HEK293 (cell line): Measurements from ENCODE around the gene GPX1.
"Not testable (repeated sequence)": the region's sequence is repeated elsewhere in the genome, so short reads cannot be mapped to it uniquely, and the experiment has no call there.

Experiments used
- CTCF ChIA-PET: fragments of 350-600 bp; formaldehyde crosslinking; extraction: SDS; loops from one replicate; lab custom pipeline; 2021; ENCODE audit warnings: antibody characterized with exemption; lab: Yijun Ruan, JAX
- POLR2A ChIA-PET: fragments of 300-600 bp; formaldehyde crosslinking; extraction: SDS; loops from one replicate; lab custom pipeline; 2020; ENCODE audit warnings: antibody characterized with exemption, inconsistent platforms; lab: Yijun Ruan, JAX
- H3K27ac ChIP-seq: fragments of 200-500 bp; sonication (Bioruptor generic); 2 replicates; pipeline ENCODE4 v1.5.1; 2014; ENCODE audit warnings: low read depth, low read length, control low read depth, inconsistent platforms; ENCODE audit errors: extremely low read depth
- H3K36me3 ChIP-seq, 2 experiments: fragments of 200-500 bp in 1 of 2; sonication (Bioruptor generic) in 1 of 2; 1 replicate in 1 of 2; 2 replicates in 1 of 2; pipeline ENCODE4 v1.5.1; 2014 to 2017; ENCODE audit warnings: inconsistent platforms in 2 of 2, low read length in 2 of 2; ENCODE audit not compliant: control insufficient read depth in 2 of 2, insufficient read depth in 1 of 2
- H3K4me1 ChIP-seq: fragments of 200-500 bp; sonication (Bioruptor generic); 2 replicates; pipeline ENCODE4 v1.5.1; 2014; ENCODE audit warnings: mild to moderate bottlenecking, low read length, inconsistent platforms; ENCODE audit not compliant: control insufficient read depth, insufficient read depth
- H3K4me3 ChIP-seq: 2 replicates; pipeline ENCODE4 v1.5.1; 2011; ENCODE audit warnings: low read depth, mild to moderate bottlenecking, control low read depth, low read length, moderate library complexity
- H3K9me3 ChIP-seq: fragments of 200-500 bp; sonication (Bioruptor generic); 2 replicates; pipeline ENCODE4 v1.5.1; 2014; ENCODE audit warnings: low read depth, low read length, inconsistent platforms; ENCODE audit not compliant: control insufficient read depth, insufficient read depth
- EGR2 ChIP-seq: fragments of 450-650 bp; formaldehyde crosslinking; IDR thresholded peaks from 2 replicates; pipeline ENCODE4 v1.5.1; 2016; ENCODE audit warnings: low read depth, missing biosample characterization, missing genetic modification characterization
- GLIS2 ChIP-seq: fragments of 450-650 bp; formaldehyde crosslinking; IDR thresholded peaks from 2 replicates; pipeline ENCODE4 v1.5.1; 2016; ENCODE audit warnings: missing biosample characterization, missing genetic modification characterization
- IKZF3 ChIP-seq: fragments of 450-650 bp; IDR thresholded peaks from 2 replicates; pipeline ENCODE4 v1.5.0; 2018; ENCODE audit warnings: missing biosample characterization, mild to moderate bottlenecking, missing genetic modification characterization, moderate library complexity
- SCRT2 ChIP-seq: fragments of 450-650 bp; formaldehyde crosslinking; IDR thresholded peaks from 2 replicates; pipeline ENCODE4 v1.5.1; 2016; ENCODE audit warnings: missing biosample characterization, missing genetic modification characterization
- WT1 ChIP-seq: fragments of 450-650 bp; formaldehyde crosslinking; IDR thresholded peaks from 2 replicates; pipeline ENCODE4 v1.5.1; 2016; ENCODE audit warnings: missing biosample characterization, missing genetic modification characterization
- ZEB2 ChIP-seq: fragments of 450-650 bp; formaldehyde crosslinking; IDR thresholded peaks from 2 replicates; pipeline ENCODE4 v1.5.1; 2016; ENCODE audit warnings: missing biosample characterization, missing genetic modification characterization
- ZIC2 ChIP-seq: fragments of 450-650 bp; formaldehyde crosslinking; IDR thresholded peaks from 2 replicates; pipeline ENCODE4 v1.5.1; 2016; ENCODE audit warnings: missing biosample characterization, missing genetic modification characterization
- ZNF341 ChIP-seq: fragments of 450-650 bp; formaldehyde crosslinking; IDR thresholded peaks from 2 replicates; pipeline ENCODE4; 2016; ENCODE audit warnings: low read depth, missing biosample characterization, missing genetic modification characterization
- ZNF830 ChIP-seq: fragments of 450-650 bp; IDR thresholded peaks from 2 replicates; pipeline ENCODE4 v1.5.0; 2018; ENCODE audit warnings: missing biosample characterization, missing genetic modification characterization, low read depth, mild to moderate bottlenecking, moderate library complexity
- TF ChIP-seq, protein P1 (sequence below): fragments of 450-650 bp; formaldehyde crosslinking; IDR thresholded peaks from 2 replicates; pipeline ENCODE4 v1.5.1; 2016; ENCODE audit warnings: missing biosample characterization, missing genetic modification characterization
- TF ChIP-seq, protein P2 (sequence below): fragments of 450-650 bp; formaldehyde crosslinking; IDR thresholded peaks from 2 replicates; pipeline ENCODE4 v1.5.1; 2016; ENCODE audit warnings: missing biosample characterization, missing genetic modification characterization
- TF ChIP-seq, protein P3 (sequence below): fragments of 450-650 bp; formaldehyde crosslinking; IDR thresholded peaks from 2 replicates; pipeline ENCODE4 v1.5.1; 2017; ENCODE audit warnings: missing biosample characterization, missing genetic modification characterization

Gene GPX1

DNA sequence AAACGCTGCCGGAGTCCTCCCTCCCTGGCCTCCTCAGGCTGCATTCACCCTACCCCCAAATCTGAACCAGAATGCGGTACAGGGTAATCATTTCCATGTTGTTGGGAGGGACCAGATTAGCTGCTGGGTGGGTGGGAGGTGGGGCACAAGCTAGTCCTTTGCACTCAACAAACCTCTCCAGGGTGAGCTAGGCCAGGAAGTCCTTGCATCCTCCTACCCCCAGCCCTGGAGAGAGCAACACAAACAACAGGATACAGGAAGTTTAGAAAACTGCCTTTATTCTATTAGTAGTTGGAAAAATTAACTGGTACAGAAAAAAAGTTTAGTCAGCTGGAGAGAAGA lies 702 bp upstream of the GPX1 start (continued):
- TF ChIP-seq, protein P1, sequence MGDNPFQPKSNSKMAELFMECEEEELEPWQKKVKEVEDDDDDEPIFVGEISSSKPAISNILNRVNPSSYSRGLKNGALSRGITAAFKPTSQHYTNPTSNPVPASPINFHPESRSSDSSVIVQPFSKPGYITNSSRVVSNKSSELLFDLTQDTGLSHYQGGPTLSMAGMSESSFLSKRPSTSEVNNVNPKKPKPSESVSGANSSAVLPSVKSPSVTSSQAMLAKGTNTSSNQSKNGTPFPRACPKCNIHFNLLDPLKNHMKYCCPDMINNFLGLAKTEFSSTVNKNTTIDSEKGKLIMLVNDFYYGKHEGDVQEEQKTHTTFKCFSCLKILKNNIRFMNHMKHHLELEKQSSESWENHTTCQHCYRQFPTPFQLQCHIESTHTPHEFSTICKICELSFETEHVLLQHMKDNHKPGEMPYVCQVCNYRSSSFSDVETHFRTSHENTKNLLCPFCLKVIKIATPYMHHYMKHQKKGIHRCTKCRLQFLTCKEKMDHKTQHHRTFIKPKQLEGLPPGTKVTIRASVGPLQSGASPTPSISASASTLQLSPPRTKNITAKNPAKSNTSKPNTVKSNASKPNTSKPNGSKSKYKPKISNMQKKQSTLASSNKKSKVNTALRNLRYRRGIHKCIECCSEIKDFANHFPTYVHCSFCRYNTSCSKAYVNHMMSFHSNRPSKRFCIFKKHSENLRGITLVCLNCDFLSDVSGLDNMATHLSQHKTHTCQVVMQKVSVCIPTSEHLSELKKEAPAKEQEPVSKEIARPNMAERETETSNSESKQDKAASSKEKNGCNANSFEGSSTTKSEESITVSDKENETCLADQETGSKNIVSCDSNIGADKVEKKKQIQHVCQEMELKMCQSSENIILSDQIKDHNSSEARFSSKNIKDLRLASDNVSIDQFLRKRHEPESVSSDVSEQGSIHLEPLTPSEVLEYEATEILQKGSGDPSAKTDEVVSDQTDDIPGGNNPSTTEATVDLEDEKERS (tag by site-specific recombination): no peak
- no peak for TF ChIP-seq ZNF830 (tag by site-specific recombination)

DNA sequence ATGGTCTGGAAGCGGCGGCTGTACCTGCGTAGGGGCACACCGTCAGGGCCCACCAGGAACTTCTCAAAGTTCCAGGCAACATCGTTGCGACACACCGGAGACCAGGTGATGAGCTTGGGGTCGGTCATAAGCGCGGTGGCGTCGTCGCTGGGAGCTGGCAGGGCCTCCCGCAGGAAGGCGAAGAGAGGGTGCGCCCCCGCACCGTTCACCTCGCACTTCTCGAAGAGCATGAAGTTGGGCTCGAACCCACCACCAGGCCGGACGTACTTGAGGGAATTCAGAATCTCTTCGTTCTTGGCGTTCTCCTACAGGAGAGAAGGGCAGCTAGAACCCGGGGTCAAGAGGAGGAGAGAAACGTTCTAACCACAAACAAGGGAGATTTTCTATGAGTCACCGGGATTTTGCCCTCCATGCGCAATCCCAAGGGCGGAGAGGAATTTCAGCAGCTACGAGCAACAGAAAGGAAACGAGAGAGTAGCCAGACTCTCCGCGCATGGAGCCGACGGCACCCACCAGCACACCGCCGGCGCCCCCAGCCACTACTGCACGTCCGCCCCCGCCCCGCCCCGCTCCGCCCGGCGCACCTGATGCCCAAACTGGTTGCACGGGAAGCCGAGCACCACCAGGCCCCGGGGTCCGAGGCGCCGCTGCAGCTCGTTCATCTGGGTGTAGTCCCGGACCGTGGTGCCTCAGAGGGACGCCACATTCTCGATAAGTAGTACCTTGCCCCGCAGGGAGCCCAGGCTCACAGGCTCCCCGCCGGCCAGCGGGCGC lies 523 bp downstream of the GPX1 start:
- H3K4me1 ChIP-seq, H3K9me3 ChIP-seq: not testable (repeated sequence)
- POLR2A ChIA-PET: interaction anchor here (0.7 to 3.0 kb wide), 7 partner anchors 15 to 264 kb away, joined by 3 to 30 read pairs (median 3); partner anchors contain the start of genes QRICH1, RHOA, TCTA and USP4
- TF ChIP-seq EGR2 (tag by site-specific recombination) (0 out of 2 replicates have a peak, but pooled peaks have one; percentile 18), SCRT2 (tag by site-specific recombination) (peak; percentile 76), ZEB2 (tag by site-specific recombination) (0 out of 2 replicates have a peak, but pooled peaks have one; percentile 17), IKZF3 (0 out of 2 replicates have a peak, but pooled peaks have one; percentile 43), WT1 (tag by site-specific recombination) (peak; percentile 10; the same call in 1 of the 2 replicates), GLIS2 (0 out of 2 replicates have a peak, but pooled peaks have one; percentile 40), ZIC2 (tag by site-specific recombination) (0 out of 2 replicates have a peak, but pooled peaks have one; percentile 23)
- TF ChIP-seq, protein P2, sequence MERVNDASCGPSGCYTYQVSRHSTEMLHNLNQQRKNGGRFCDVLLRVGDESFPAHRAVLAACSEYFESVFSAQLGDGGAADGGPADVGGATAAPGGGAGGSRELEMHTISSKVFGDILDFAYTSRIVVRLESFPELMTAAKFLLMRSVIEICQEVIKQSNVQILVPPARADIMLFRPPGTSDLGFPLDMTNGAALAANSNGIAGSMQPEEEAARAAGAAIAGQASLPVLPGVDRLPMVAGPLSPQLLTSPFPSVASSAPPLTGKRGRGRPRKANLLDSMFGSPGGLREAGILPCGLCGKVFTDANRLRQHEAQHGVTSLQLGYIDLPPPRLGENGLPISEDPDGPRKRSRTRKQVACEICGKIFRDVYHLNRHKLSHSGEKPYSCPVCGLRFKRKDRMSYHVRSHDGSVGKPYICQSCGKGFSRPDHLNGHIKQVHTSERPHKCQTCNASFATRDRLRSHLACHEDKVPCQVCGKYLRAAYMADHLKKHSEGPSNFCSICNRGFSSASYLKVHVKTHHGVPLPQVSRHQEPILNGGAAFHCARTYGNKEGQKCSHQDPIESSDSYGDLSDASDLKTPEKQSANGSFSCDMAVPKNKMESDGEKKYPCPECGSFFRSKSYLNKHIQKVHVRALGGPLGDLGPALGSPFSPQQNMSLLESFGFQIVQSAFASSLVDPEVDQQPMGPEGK (tag by site-specific recombination): peak; percentile 13; the same call in 1 of the 2 replicates
- TF ChIP-seq, protein P3, sequence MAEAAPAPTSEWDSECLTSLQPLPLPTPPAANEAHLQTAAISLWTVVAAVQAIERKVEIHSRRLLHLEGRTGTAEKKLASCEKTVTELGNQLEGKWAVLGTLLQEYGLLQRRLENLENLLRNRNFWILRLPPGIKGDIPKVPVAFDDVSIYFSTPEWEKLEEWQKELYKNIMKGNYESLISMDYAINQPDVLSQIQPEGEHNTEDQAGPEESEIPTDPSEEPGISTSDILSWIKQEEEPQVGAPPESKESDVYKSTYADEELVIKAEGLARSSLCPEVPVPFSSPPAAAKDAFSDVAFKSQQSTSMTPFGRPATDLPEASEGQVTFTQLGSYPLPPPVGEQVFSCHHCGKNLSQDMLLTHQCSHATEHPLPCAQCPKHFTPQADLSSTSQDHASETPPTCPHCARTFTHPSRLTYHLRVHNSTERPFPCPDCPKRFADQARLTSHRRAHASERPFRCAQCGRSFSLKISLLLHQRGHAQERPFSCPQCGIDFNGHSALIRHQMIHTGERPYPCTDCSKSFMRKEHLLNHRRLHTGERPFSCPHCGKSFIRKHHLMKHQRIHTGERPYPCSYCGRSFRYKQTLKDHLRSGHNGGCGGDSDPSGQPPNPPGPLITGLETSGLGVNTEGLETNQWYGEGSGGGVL: 0 out of 2 replicates have a peak, but pooled peaks have one; percentile 9
- Histone ChIP-seq H3K36me3 (peaks cover 3 to 55% of the 10 kb centered on the region in 2 experiments; a peak in 2 of 3 replicates), H3K4me3 (peak overlapping the region; percentile 68), H3K27ac (peak overlapping the region; percentile 91)
- CTCF ChIA-PET: interaction anchor here (0.6 to 1.6 kb wide), 2 partner anchors 18 to 80 kb away, joined by 4 read pairs; partner anchors contain the start of gene USP4

DNA sequence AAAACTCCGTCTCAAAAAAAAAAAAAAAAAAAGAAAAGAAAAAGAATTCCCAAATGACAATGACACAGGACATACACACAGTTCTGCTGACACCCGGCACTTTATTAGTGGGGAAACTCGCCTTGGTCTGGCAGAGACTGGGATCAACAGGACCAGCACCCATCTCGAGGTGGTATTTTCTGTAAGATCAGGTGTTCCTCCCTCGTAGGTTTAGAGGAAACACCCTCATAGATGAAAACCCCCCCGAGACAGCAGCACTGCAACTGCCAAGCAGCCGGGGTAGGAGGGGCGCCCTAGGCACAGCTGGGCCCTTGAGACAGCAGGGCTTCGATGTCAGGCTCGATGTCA lies 1.1 kb downstream of the GPX1 start:
- peak overlapping the region; percentile 68 for H3K4me3 ChIP-seq
- H3K36me3 ChIP-seq: peaks cover 3 to 50% of the 10 kb centered on the region in 2 experiments; a peak in 2 of 3 replicates
- not testable (repeated sequence) for H3K4me1 ChIP-seq, H3K9me3 ChIP-seq
- ChIA-PET CTCF (interaction anchor here (0.6 to 1.6 kb wide), 3 partner anchors 17 to 79 kb away, joined by 3 to 4 read pairs (median 4); partner anchors contain the start of gene USP4), POLR2A (interaction anchor here (0.7 to 3.0 kb wide), 6 partner anchors 15 to 263 kb away, joined by 3 to 30 read pairs (median 4); partner anchors contain the start of genes QRICH1, RHOA, TCTA and USP4)
- TF ChIP-seq ZNF341 (tag by site-specific recombination): peak; percentile 21; the same call in 1 of the 2 replicates
- H3K27ac ChIP-seq: peak overlapping the region; percentile 91
